B cell (primary cell): Measurements from ENCODE around the gene COG3. TPM values are rescaled to one million over a fixed set of nuclear protein-coding genes. Genes with fewer than 3 reads are reported as not detected.
"Not testable (repeated sequence)": the region's sequence is repeated elsewhere in the genome, so short reads cannot be mapped to it uniquely, and the experiment has no call there.

ENCODE experiments used
- ATAC-seq: fragments of 200-7000 bp; cut with Tn5 transposase; one replicate; pipeline ENCODE4 v1.10.0; 2021; ENCODE audit warnings: low read depth, mild to moderate bottlenecking, moderate number of reproducible peaks, moderate library complexity
- CTCF ChIA-PET: fragments of 350-600 bp; sonication (Branson Sonifier 250); formaldehyde crosslinking; loops from one replicate; lab custom pipeline; 2021; ENCODE audit warnings: antibody characterized with exemption, inconsistent platforms; lab: Charles Lee
- POLR2A ChIA-PET: fragments of 350-600 bp; sonication (Branson Sonifier 250); formaldehyde crosslinking; loops from one replicate; lab custom pipeline; 2021; ENCODE audit warnings: antibody characterized with exemption; lab: Charles Lee
- DNase-seq: peaks from one replicate; pipeline ENCODE4 v3.0.0; 2013
- H2AFZ ChIP-seq: 2 replicates; pipeline ENCODE4 v1.6.1; 2012; ENCODE audit warnings: mild to moderate bottlenecking, low read depth, low read length; ENCODE audit not compliant: insufficient read depth, poor library complexity, severe bottlenecking
- H3K27ac ChIP-seq, 2 donors: 1 replicate in 1 of 2; 2 replicates in 1 of 2; pipeline ENCODE4 v1.5.1; 2012 to 2013; ENCODE audit warnings: low read length in 2 of 2, mild to moderate bottlenecking in 2 of 2, moderate library complexity in 1 of 2
- H3K27me3 ChIP-seq, 4 experiments: fragments of 200-600 bp in 1 of 4; sonication (generic) in 1 of 4; replicated peaks in 1 of 4; 1 replicate in 2 of 4; 2 replicates in 2 of 4; pipeline versions ENCODE4 v1.6.1 to v1.7.0; 2013 to 2016; ENCODE audit warnings: low read length in 3 of 4, mild to moderate bottlenecking in 2 of 4, mixed read lengths in 1 of 4, moderate library complexity in 1 of 4; ENCODE audit not compliant: insufficient read depth in 4 of 4, control insufficient read depth in 3 of 4; ENCODE audit errors: control extremely low read depth in 1 of 4
- H3K36me3 ChIP-seq, 2 experiments: replicated peaks in 1 of 2; 1 replicate in 1 of 2; 2 replicates in 1 of 2; pipeline versions ENCODE4 v1.6.1 to v1.7.1; 2013; ENCODE audit warnings: low read length in 1 of 2; ENCODE audit not compliant: insufficient read depth in 2 of 2, control insufficient read depth in 1 of 2; ENCODE audit errors: control extremely low read depth in 1 of 2, extremely low read depth in 1 of 2
- H3K4me1 ChIP-seq, 2 donors: fragments of 200-600 bp in 1 of 2; sonication (generic) in 1 of 2; 1 replicate in 1 of 2; 2 replicates in 1 of 2; pipeline versions ENCODE4 v1.5.1 to v1.6.1; 2013 to 2017; ENCODE audit warnings: low read length in 2 of 2; ENCODE audit not compliant: control insufficient read depth in 2 of 2, insufficient read depth in 2 of 2
- H3K4me2 ChIP-seq: replicated peaks from 2 replicates; pipeline ENCODE3; 2012; ENCODE audit warnings: mild to moderate bottlenecking, low read depth, low read length; ENCODE audit not compliant: poor library complexity, severe bottlenecking
- H3K4me3 ChIP-seq, 5 experiments: fragments of 200-600 bp in 1 of 5; sonication (generic) in 1 of 5; 1 replicate in 3 of 5; 2 replicates in 2 of 5; pipeline versions ENCODE4 v1.5.1 to v1.7.0; 2011 to 2016; ENCODE audit warnings: low read length in 4 of 5, mild to moderate bottlenecking in 4 of 5, low read depth in 2 of 5, control low read depth in 1 of 5, moderate library complexity in 1 of 5; ENCODE audit not compliant: insufficient read depth in 1 of 5; ENCODE audit errors: control extremely low read depth in 1 of 5, extremely low read depth in 1 of 5
- H3K79me2 ChIP-seq: fragments of 200-600 bp; sonication (generic); one replicate; pipeline ENCODE4 v1.6.0; 2016; ENCODE audit warnings: low read length; ENCODE audit not compliant: control insufficient read depth, insufficient read depth
- H3K9ac ChIP-seq: fragments of 200-600 bp; sonication (generic); 2 replicates; pipeline ENCODE4 v1.6.1; 2017; ENCODE audit warnings: mild to moderate bottlenecking, low read length, moderate library complexity
- H3K9me3 ChIP-seq, 3 donors: one replicate each; pipeline versions ENCODE4 v1.6.1 to v1.7.1; 2013; ENCODE audit warnings: low read length in 2 of 3; ENCODE audit not compliant: control insufficient read depth in 2 of 3, insufficient read depth in 1 of 3; ENCODE audit errors: control extremely low read depth in 1 of 3
- H4K20me1 ChIP-seq: 2 replicates; pipeline ENCODE4 v1.6.0; 2012; ENCODE audit warnings: mild to moderate bottlenecking, low read length; ENCODE audit not compliant: insufficient read depth, control insufficient read depth, poor library complexity, severe bottlenecking
- H3K27ac Mint-ChIP-seq: one replicate; pipeline ENCODE4 v1.8.0; 2021; ENCODE audit warnings: mixed read lengths
- H3K27me3 Mint-ChIP-seq: one replicate; pipeline ENCODE4 v1.8.0; 2021; ENCODE audit warnings: mixed read lengths
- H3K4me1 Mint-ChIP-seq: one replicate; pipeline ENCODE4 v1.8.0; 2021; ENCODE audit warnings: mixed read lengths
- H3K4me3 Mint-ChIP-seq: one replicate; pipeline ENCODE4 v1.8.0; 2021; ENCODE audit warnings: mixed read lengths
- H3K9me3 Mint-ChIP-seq: one replicate; pipeline ENCODE4 v1.8.0; 2022; ENCODE audit warnings: mixed read lengths; ENCODE audit not compliant: insufficient read depth
- CTCF ChIP-seq: fragments of 200-600 bp; IDR thresholded peaks from one replicate; pipeline ENCODE4 v1.8.0; 2022; ENCODE audit warnings: antibody characterized with exemption, mild to moderate bottlenecking
- EZH2 ChIP-seq: IDR thresholded peaks from 2 replicates; pipeline ENCODE4 v1.6.1; 2012; ENCODE audit warnings: borderline replicate concordance, low read depth, mild to moderate bottlenecking, moderate library complexity, low read length; ENCODE audit not compliant: insufficient read depth, poor library complexity, severe bottlenecking
- WGBS: methylation state at CpG from one replicate; pipeline ENCODE4 v1.1.5; 2013; ENCODE audit warnings: missing lambda C conversion rate; ENCODE audit not compliant: insufficient coverage; 5-methylcytosine and 5-hydroxymethylcytosine counted together
- intact Hi-C: fragments of 100-400 bp; cut with micrococcal nuclease; formaldehyde crosslinking; loops from one replicate; pipeline ENCODE4 v1.10.0; 2022
- polyA plus RNA-seq: library from polyadenylated mRNA; depleted of rRNA; stranded (reverse); fragments of >200 nt; gene quantifications from 2 replicates; pipeline ENCODE4 v1.2.3, GENCODE V29; 2012
- total RNA-seq, 2 donors: library from RNA; stranded (reverse); fragments of 120-200 nt in 1 of 2; gene quantifications; 1 replicate in 1 of 2; 2 replicates in 1 of 2; pipeline versions ENCODE4 v1.2.3 to v1.2.4, GENCODE V29; 2013 to 2022

COG3 gene
- total and polyA plus RNA-seq, 2 donors (not counting 1 experiment from before 2014, with no cell fraction given) = 29.5 to 37.3 TPM

- peaks cover 34% of the 10 kb centered on the region for H3K79me2 ChIP-seq
- under 1% methylated on average over 64 of the region's 64 CpGs for whole genome bisulfite sequencing
These were observed 46.8 kb upstream of the COG3 start, which contains the start of gene SLC25A30 for GRCh38 chr13:45417790-45418534. Gene SLC25A30, minus strand, starts transcription at chr13:45418373. Its CDS starts 6,948 bp downstream, at chr13:45411425.

GRCh38 chr13:45419389-45419788, 45.4 kb upstream of the COG3 start:
- H3K9me3 Mint-ChIP-seq, H3K27me3 ChIP-seq, DNase-seq, H3K27me3 Mint-ChIP-seq, ATAC-seq, H3K27ac ChIP-seq, H3K4me3 Mint-ChIP-seq, H3K9ac ChIP-seq, H3K4me3 ChIP-seq, H3K9me3 ChIP-seq, H3K36me3 ChIP-seq, H2AFZ ChIP-seq, POLR2A ChIA-PET, H4K20me1 ChIP-seq, H3K27ac Mint-ChIP-seq, H3K4me2 ChIP-seq: not testable (repeated sequence)
- Histone ChIP-seq H3K79me2 (peaks cover 19% of the 10 kb centered on the region), H3K4me1 (peaks cover 9 to 11% of the 10 kb centered on the region in 2 donors)
- WGBS = 100% methylated on average over 7 of the region's 16 CpGs
- CTCF ChIA-PET = interaction anchor here (0.7 kb wide), 1 partner anchor 492 kb away, joined by 5 read pairs; no protein-coding TSS in a partner anchor
- intact Hi-C loops = loop anchor here (2.0 to 5.0 kb wide), 5 partner anchors 297 to 843 kb away; partner anchors contain the start of genes GPALPP1, GTF2F2, LCP1 and NUFIP1
- peaks cover 21% of the 10 kb centered on the region for H3K4me1 Mint-ChIP-seq

More at GRCh38 chr13:45417790-45418534, 46.8 kb upstream of the COG3 start, which contains the start of gene SLC25A30:
- Mint-ChIP-seq H3K4me1 (peaks cover 21% of the 10 kb centered on the region), H3K27me3 (no peaks in the 10 kb centered on the region), H3K4me3 (peak within 1 kb of the TSS; percentile 97), H3K9me3 (no peaks in the 10 kb centered on the region), H3K27ac (peak within 1 kb of the TSS; percentile 96)
- peak within 1 kb of the TSS; percentile 68 to 91 (median 90) for H3K4me3 ChIP-seq
- no peaks in the 10 kb centered on the region for H3K27me3 ChIP-seq
- peak within 1 kb of the TSS; percentile 91 for H2AFZ ChIP-seq
- peak within 1 kb of the TSS; percentile 82 for H3K4me2 ChIP-seq
- ChIA-PET POLR2A (interaction anchor here (0.5 to 1.9 kb wide), 8 partner anchors 42 to 928 kb away, joined by 3 to 12 read pairs (median 5); partner anchors contain the start of genes COG3 and TPT1), CTCF (interaction anchor here (1.1 to 4.2 kb wide), 4 partner anchors 24 to 109 kb away, joined by 3 to 27 read pairs (median 8); partner anchors contain the start of gene COG3)
- no peaks in the 10 kb centered on the region for H3K9me3 ChIP-seq
- peak within 1 kb of the TSS; percentile 88 for H3K9ac ChIP-seq
- TF ChIP-seq CTCF (no peak), EZH2 (no peak)
- H3K27ac ChIP-seq = peak within 1 kb of the TSS; percentile 70 to 87
- intact Hi-C loops = loop anchor here (1.0 to 5.0 kb wide), 9 partner anchors 46 to 841 kb away; partner anchors contain the start of genes COG3, GPALPP1, GTF2F2 and LCP1
- H3K36me3 ChIP-seq = peaks cover 0 to 6% of the 10 kb centered on the region in 2 experiments
- peak; percentile 92 for DNase-seq
- H3K4me1 ChIP-seq = peaks cover 9 to 11% of the 10 kb centered on the region in 2 donors
- H4K20me1 ChIP-seq = peaks cover 24% of the 10 kb centered on the region
- ATAC-seq = peak; percentile 95
